NCI-H82 treated with DMSO at 0.1 percent for 48 hours (cell line): ENCODE measurements around the gene PLCD1.

Source experiments
- DNase-seq: peaks from one replicate; lab custom pipeline; 2025; ENCODE audit not compliant: unreplicated experiment; lab: John Stamatoyannopoulos, UW

The PLCD1 gene

DNA sequence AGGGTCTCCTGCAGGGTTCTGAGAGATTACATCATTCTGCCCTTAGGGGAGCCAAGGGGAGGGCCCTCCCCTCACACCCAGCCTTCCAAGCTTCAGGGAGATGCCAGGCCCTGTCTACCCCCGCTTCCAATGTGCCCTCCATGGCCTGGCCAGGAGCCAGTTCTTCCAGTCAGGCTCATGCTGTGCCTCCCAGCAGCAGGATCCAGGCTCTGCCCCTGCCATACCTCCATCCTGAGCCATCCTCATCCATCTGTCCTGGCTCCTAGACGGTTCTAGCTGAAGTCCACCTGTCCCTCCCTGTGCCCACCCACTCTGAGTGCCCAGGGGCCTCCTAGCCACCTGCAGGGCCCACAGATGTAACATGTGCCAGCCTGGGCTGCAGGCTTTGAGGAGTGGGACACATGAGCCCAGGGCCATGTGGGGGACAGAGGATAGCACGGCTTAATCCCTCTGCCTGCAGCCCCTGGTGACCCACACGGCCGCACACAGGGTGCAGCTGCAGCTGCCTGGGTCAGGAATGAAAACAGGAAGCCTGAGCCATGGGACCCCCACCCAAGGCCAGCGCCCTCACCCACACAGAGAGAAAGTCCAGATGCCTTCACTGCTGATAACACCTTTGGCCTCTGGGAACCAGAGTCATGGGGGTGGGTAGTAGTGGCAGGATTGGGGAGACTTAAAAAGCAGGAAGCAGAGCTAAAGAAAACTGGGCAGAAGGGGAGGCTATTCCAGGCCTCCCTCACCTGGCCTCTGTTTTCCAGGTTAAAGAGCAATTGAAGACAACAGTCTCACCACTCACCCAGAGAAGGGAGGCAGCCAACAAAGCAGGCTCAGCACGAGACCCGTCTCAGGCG lies 11.8 kb downstream of the PLCD1 start:
- DNase-seq, result no peak

DNA sequence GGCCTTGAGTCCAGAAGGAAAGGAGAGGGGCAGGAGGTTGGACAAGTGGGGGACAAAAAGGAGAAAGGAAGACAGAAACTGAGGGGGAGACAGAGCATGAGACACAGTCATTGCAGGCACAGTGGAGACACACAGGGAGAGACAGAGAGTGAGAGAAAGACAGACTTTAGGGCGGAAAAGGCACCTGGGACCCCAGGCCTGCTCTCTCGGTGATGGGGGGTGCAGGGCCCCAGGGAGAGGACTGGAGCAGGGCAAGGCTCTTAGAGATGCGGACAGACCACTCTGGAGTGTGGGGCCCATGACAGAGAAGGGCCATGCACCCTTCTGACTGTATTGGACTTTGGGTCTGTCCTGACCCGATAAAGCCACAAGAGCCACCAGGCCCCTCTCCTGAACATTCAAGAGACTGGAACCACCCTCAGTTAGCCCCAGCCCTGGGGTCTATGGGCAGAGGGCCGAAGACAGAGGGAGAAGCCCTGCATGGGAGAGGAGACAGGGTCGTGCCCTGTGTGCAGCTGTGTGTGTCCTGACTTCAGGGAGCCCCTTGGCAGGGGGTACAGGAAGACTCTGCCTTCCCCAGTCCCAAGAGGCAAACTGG lies 12.5 kb downstream of the PLCD1 start:
- no peak for DNase-seq

DNA sequence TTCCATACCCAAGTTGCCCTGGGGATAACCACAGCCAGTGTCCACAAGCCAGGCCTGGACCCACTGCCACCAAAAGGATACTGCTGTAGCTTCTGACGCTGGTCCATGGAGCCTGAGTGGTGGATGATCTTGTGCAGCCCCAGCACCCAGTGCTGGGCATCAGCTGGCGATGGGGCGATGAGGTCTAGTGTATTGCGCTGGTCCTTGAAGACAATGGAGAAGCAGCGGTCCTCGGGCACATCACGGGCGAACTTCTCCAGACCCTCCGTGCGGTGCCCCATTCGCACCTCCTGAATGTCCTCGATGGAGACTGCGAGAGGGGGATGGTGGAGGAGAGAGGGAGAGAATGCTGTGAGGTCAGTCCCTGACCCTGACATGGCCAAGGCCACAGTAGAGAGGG lies 13.0 kb downstream of the PLCD1 start:
- DNase-seq, result no peak

DNA sequence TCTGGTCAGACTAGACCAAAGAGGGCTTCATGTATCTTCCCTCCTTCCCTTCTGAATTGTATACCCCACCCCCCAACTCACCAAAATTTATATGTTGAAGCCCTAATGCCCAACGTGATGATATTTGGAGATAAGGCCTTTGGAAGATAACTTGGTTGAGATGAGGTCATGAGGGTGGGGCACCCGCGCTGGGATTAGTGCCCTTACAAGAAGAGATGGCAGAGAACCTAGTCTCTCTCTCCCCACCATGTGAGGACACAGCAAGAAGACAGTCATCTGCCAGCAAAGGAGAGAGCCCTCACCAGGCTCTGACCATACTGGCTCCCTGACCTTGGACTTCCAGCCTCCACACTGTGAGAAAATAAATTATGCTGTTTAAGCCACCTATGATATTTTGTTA lies 13.5 kb downstream of the PLCD1 start:
- DNase-seq, result no peak

DNA sequence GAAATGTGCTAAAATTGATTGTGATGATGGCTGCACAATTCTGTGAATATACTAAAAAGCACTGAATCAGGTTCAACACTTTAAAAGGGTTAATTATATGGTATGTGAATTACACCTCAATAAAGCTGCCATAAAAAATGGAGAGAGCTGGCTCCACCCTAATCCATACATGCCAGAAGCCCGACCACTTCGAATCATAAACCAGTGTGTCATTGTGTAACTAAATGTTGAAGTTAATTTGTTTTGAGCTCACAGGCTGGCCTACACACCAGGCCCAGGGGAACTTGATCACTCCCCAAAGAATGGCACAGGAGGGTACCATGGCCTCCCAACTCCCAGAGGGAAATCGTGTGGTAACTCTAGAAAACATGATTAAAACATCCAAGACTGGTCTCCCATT lies 14.0 kb downstream of the PLCD1 start:
- no peak for DNase-seq

DNA sequence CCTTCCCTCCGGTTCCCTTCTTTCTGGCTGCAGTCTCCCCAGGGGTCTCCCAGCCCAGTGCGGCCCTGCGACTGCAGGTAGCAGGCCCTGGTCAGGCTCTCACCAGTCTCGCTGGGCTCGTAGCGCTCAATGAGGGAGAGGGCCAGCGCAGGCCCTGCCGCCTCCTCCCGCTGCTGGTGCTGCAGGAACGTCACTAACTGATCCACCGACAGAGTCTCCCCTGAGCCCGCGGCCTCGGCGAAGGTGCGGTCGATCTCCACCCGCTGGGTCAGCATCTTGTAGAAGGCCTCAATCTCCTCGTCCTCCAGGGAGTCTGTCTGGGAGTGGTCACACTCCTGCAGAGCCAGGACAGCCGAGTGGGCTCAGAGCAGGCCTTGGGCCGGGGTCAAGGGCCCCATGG lies 18.3 kb downstream of the PLCD1 start:
- no peak for DNase-seq

DNA sequence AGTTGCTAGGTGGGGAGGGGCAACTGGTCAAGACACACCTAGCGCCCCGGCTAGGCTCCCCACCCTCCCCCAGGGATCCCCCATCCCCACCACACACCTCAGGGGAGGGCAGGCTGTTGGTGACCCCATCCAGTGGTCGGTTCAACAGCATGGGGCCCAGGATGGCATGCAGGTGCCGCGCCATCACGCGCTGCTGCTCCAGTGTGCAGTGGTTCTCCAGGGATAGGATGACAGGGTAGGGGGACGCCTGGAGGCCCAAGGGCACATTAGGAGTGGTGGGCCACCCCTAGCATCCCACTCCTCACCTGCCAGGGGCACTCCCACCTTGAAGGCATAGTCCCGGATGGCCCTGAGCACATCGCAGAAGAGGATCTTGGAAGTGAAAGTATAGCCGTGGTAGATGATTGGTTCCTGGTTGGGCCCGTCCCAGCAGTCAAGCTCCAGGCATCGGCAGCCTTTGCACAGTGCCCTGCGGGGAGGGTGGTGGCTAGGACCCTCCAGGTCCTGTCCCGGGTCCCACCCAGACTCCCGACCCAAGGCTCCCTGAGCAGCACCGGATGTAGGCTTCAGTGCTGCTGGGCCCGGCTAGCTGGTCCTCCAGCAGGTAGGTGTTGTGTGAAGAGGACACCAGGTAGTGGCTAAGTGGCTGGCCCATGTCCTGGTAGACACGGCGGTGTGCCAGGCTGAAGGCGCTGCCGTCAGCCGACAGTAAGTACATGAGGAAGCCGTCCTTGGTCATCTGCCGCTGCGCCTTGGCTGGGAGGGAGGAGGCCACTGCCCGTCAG lies 19.4 kb downstream of the PLCD1 start:
- DNase-seq, result no peak

DNA sequence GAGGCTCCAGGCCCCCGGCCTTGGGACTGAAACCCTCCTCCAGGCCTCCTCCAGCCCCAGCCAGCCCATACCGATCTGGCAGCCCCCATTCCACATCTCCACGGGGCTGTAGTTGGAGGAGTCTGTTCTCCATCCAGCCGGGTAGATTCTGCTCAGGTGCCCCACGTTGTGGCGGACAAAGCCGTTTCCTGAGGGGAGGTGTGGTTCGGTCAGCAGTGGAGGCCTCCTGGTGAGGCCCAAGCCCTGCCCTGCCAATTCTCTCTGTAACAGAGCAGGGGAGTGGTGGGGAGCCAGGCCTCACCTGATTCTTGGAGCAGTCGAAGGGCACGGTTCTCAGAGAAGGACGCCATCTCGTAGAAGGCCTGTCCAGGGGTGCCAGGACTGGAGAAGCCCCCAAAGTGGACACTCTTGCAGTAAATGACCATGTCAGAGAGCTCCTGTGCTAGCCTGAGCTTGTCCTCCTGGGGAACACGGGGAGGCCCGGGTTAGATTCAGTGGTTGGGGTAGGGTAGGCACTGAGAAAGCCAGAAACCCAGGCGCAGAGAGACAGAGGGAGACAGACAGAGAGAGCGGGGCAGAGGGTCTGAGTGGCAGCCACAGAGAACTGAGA lies 20.4 kb downstream of the PLCD1 start:
- DNase-seq, result no peak

DNA sequence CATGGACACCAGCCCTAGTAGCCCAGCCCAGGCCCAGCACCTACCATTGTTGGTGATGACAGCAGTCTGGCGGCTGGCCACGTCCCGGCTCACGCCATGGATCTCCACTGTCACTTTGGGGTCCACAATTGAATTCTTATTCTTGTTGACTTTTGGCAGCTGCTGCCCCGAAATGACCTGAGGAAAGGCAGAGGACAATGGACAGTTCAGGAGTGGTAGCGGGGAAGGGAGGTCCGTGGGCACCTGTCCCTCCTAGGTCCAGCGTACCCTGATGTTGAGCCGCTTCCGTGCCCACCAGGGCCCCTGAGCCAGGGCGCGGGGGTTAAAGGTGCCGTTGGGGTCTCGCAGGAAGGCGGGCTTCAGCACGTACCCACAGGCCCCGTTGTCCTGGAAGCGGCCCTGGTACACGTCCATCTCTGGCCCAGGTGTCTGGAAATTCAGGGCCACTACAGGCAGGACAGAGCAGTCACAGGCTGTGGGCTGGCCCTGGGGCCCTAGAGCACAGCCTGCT lies 21.2 kb downstream of the PLCD1 start:
- DNase-seq, result no peak

DNA sequence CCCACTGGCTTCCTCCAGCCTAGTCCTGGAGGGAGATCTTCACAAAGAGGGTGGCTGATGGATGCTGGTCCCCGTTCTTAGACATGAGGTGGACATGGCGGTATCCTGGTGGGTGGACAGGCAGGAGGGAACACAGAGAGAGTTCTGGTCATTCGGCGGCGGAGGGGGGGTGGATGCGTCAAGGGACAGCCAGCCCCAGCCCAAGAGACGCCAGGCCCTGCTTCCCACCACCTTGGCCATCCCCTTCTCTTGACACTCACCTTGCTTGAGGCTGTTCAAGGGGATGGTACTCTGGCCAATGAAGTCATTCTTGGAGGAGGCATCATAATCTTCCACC lies 21.7 kb downstream of the PLCD1 start:
- DNase-seq, result no peak

DNA sequence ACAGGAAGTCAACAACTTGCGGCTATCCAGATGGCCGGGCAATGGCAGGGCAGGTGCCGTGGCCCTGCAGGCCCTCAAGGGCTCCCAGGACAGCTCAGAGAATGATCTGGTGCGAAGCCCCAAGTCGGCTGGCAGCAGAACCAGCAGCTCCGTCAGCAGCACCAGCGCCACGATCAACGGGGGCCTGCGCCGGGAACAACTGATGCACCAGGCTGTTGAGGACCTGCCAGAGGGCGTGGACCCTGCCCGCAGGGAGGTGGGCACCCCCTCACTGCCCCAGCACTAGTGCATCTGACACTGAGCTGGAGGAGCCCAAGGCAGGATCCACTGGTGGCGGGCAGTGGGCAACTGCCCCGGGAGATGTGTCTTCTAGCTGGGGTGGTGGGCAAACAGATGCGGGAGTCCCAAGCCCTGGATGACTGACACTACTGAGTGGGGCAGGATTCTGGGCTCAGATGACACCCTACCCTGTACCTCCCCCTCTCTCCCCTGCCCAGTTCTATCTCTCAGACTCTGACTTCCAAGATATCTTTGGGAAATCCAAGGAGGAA lies 22.9 kb downstream of the PLCD1 start:
- DNase-seq, result no peak

DNA sequence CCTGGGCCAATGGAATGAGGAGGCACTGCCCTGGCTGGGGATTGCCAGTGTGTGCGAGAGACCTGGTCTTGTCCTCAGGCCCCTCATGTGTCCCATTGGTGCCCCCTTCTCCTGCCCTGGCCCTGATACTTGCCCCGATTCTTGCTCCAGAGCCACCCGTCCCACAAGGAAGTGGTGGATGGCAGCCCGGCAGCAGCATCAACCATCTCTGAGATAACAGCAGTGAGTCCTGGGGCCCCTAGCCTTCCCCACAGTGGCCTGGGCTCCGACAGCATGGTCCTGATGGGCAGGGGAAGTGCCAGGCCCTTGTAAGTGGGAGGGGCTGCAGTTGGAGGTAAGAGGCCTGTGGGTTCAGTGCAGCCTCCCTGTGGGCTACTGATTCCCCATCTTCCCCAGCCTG lies 23.4 kb downstream of the PLCD1 start:
- DNase-seq, result no peak

DNA sequence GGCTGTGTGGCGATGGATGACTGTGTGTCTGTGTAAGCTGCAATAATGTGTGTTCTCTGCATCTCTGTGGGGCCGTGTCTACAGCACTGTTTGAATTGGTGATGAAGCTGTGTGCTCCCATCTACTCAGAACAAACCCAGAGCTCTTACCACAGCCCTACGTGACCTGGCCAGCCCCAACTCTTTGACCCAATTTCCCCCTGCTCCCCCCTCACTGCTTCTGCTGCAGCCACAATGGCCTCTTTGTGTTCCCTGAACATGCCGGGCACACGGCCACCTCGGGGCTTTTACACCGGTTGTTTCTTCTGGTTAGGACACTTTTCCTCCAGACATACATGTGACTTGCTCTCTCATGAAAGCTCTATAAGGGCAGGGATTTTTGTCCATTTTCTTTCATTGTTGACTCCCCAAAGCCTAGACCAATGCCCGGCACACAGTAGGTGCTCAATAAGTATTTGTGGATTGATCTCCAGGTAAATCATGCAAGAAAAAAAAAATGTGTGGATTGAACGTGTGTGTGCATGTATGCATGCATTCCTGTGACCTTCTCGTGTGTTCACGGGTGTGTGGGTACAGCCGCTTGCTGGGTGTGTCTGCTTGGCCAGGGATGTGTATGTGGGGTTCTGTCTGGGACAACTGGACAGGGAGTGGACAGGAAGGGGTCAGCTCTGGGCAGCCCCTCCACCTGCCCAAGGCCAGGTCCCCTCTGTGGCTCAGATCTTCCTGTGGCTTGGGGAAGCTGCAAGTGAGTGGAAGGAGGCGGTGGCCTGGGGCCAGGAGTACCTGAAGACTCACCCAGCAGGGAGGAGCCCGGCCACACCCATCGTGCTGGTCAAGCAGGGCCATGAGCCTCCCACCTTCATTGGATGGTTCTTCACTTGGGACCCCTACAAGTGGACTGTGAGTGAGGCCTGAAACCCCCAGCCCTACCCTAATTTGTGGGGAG lies 24.1 kb downstream of the PLCD1 start:
- no peak for DNase-seq

DNA sequence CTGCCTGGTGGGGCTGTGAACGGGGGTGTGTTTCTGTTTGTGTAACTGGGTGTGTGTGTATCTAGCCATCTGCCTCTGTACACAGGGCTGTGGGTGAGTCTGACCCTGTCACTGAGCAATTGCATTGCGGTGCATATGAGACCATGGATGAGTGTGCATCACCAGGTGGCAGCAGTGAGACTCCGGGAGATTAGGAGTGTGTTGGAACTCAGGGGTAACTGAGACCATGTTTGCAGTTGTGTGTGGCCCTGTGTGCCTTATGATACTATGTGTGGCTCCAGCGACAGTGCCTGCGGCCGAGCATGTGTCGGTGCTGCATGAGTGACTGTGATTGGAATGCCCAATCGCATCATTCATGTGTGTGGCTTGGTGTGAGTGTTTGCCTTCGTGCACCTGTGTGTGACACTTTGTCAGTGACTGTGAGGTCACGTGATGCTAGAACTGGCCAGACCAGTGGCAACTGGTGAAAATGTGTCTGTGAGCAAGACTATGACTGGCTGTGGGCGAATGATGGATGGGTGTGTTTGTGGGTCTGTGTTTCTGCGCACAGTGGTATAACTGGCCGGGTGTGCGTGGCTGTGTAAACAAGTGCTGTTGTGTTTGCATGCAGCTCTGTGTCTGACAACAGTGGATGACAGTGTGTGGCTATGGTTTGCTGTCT lies 24.9 kb downstream of the PLCD1 start:
- DNase-seq, result peak; percentile 42

DNA sequence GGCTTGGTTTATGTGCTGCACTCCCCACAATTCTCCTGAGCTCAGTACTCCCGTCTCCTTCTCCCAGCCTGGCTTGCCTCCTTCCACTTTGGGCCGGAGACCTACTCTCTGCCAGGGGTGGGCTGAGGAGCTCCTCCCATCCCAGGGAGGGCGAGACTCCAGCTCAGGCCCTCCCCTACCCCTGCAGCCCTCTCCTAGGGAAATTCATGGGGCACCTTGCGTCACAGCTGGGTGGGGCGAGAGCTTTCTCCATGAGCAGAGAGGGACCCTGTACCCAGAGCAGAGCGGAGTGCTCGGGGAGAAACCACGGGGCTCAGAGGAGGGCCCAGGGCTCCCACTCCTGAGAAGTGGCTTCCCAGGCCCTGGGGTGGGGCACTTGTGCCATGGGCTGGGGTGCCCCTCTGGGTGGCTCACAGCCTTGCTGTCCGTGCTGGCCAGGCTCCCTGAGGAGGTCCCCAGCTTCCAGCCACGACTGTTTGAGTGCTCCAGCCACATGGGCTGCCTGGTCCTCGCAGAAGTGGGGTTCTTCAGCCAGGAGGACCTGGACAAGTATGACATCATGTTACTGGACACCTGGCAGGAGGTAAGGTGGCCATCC lies 25.5 kb downstream of the PLCD1 start:
- no peak for DNase-seq

DNA sequence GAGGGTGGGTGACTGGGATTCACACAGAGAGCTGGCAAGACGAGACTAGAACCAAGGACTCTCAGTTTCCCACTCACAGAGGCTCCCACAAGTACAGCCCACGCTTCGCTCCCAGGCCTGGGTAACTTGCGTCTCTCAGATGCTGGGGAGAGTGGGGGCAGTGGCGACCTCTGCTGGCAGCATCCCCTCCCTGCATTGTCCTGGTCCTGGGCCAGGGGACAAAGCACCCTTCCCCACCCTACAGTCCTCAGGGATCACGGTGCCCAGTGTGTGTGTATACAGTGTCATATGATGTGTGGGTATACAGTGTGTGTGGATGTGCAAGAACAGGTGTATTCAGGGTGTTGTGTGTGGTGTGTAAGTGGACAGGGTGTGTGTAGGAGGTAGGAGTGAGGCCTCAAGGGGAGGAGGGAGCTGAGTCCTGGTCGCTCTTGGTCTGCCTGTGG lies 26.0 kb downstream of the PLCD1 start:
- peak; percentile 10 for DNase-seq

DNA sequence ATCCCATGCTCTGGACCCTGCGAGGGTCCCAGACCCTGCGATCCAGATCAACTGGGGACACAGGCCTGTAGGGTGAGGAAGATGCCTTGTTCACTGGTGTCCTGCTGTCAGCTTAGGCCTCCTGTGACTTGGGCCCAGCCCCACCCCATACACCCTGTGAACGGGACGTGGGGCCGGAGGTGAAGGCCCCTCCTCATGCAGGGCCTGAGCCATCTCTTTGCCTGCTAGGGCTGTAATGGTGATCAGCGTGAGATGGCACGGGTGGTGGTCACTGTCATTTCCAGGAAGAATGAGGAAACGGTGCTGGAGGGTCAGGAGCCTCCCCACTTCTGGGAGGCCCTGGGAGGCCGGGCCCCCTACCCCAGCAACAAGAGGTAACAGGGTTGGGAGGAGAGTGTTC lies 26.5 kb downstream of the PLCD1 start:
- no peak for DNase-seq

DNA sequence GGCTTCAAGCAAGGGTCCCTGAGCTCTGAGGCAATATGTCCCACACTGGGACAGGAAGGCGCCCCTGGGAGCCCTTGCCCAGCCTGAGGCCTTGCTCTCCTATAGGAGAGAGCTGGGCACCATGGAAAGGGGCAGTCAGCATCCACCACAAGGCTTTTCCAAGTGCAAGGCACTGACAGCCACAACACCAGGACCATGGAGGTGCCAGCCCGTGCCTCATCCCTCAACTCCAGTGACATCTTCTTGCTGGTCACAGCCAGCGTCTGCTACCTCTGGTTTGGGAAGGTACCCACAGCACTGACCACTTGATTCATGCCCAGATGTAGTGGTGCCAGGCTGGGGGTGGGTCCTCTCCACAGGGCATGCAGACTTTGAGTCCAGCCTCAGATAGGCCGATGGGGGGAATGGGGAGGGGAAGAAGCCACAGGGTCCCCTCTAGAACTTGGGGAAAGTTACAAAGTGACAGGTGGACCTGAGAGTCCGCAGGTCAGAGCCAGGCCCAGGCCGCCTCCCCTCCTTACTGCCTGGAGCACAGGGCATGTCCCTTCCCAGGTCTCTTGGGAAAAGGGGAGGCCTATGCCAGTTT lies 27.1 kb downstream of the PLCD1 start:
- no peak for DNase-seq
